Lung (tissue), 12 donors: ENCODE data around the gene MYBPH. TPM values are rescaled to one million over a fixed set of nuclear protein-coding genes. Genes with fewer than 3 reads are reported as not detected.
A peak's percentile ranks its signal among the peaks of the same experiment; 100 is the strongest.

Source experiments
- ATAC-seq: fragments of 200-7000 bp; cut with Tn5 transposase; one replicate; pipeline ENCODE4 v1.9.1; 2020; ENCODE audit warnings: moderate number of reproducible peaks; ENCODE audit not compliant: insufficient read depth, low FRiP score
- DNase-seq, 3 donors: peaks; one replicate each; pipeline ENCODE4 v3.0.0-alpha.2; 2013 to 2017
- H3K27ac ChIP-seq, 2 donors: one replicate each; pipeline ENCODE4 v1.5.1; 2013; ENCODE audit warnings: mild to moderate bottlenecking in 2 of 2, moderate library complexity in 2 of 2, control low read depth in 1 of 2, inconsistent platforms in 1 of 2, low read depth in 1 of 2, low read length in 1 of 2
- H3K27me3 ChIP-seq, 3 donors: one replicate each; pipeline ENCODE4 v1.5.1; 2013; ENCODE audit warnings: low read length in 2 of 3; ENCODE audit not compliant: control insufficient read depth in 3 of 3, insufficient read depth in 3 of 3
- H3K36me3 ChIP-seq, 4 donors: one replicate each; pipeline ENCODE4 v1.5.1; 2013; ENCODE audit warnings: low read length in 4 of 4, mild to moderate bottlenecking in 1 of 4, moderate library complexity in 1 of 4; ENCODE audit not compliant: control insufficient read depth in 4 of 4, insufficient read depth in 4 of 4
- H3K4me1 ChIP-seq, 5 donors: one replicate each; pipeline ENCODE4 v1.5.1; 2013; ENCODE audit warnings: low read length in 5 of 5, mild to moderate bottlenecking in 2 of 5, moderate library complexity in 1 of 5; ENCODE audit not compliant: control insufficient read depth in 5 of 5, insufficient read depth in 5 of 5
- H3K4me3 ChIP-seq: one replicate; pipeline ENCODE4 v1.5.1; 2013; ENCODE audit warnings: mild to moderate bottlenecking, control low read depth, moderate library complexity
- H3K9ac ChIP-seq, 2 donors: one replicate each; pipeline ENCODE4 v1.5.1; 2013; ENCODE audit warnings: low read length in 2 of 2, control low read depth in 1 of 2; ENCODE audit not compliant: insufficient read depth in 1 of 2
- H3K9me3 ChIP-seq, 4 donors: one replicate each; pipeline ENCODE4 v1.5.1; 2013; ENCODE audit warnings: low read length in 3 of 4, mild to moderate bottlenecking in 1 of 4, moderate library complexity in 1 of 4; ENCODE audit not compliant: control insufficient read depth in 4 of 4, insufficient read depth in 3 of 4
- CTCF ChIP-seq: IDR thresholded peaks from 2 replicates; pipeline ENCODE4 v1.5.1; 2012; ENCODE audit warnings: mild to moderate bottlenecking; ENCODE audit errors: control extremely low read depth, extremely low read depth
- WGBS, 2 donors: extraction: QIAGEN DNeasy Blood & Tissue Kit; methylation state at CpG; one replicate each; pipeline ENCODE4 v1.1.7; 2013; 5-methylcytosine and 5-hydroxymethylcytosine counted together
- polyA plus RNA-seq, 2 donors: library from polyadenylated mRNA; stranded (reverse); fragments of 200-250 nt; gene quantifications; one replicate each; pipeline ENCODE4 v1.2.1, GENCODE V29; 2013
- total RNA-seq, 2 donors: library from RNA; depleted of rRNA in 1 of 2; stranded (reverse); fragments of >200 nt in 1 of 2; gene quantifications; one replicate each; pipeline ENCODE4 v1.2.1, GENCODE V29; 2014 to 2021
- donor health status: control.
- donor health status: control.
- donor health status: Bipolar disorder and iron deficiency.
- donor health status: healthy.
- donor health status: DM: yes; HTN: yes; CAD: no.

The MYBPH gene
- total and polyA plus RNA-seq, 4 donors, result 0.16 to 0.41 TPM; not detected in 2

- H3K36me3 ChIP-seq, result no peaks in the 10 kb centered on the region
- H3K27me3 ChIP-seq, result peaks cover 0 to 12% (median 4%) of the 10 kb centered on the region in 3 donors
- no peak for ATAC-seq
- TF ChIP-seq CTCF, result no peak
- H3K4me1 ChIP-seq, result no peaks in the 10 kb centered on the region
- H3K4me3 ChIP-seq, result no peak overlapping the region
- no peak overlapping the region for H3K9ac ChIP-seq
- no peak overlapping the region for H3K27ac ChIP-seq
- WGBS, 2 donors, result 76 to 79% methylated on average over 6 of the region's 6 CpGs
- H3K9me3 ChIP-seq, result no peaks in the 10 kb centered on the region
- DNase-seq, result no peak
Measured at GRCh38 chr1:203213126-203213525, 37.5 kb upstream of the MYBPH start.

GRCh38 chr1:203211812-203212211 is 36.2 kb upstream of the MYBPH start:
- H3K9ac ChIP-seq, result no peak overlapping the region
- H3K4me3 ChIP-seq, result no peak overlapping the region
- no peaks in the 10 kb centered on the region for H3K9me3 ChIP-seq
- H3K4me1 ChIP-seq, result no peaks in the 10 kb centered on the region
- H3K27ac ChIP-seq, result no peak overlapping the region
- no peaks in the 10 kb centered on the region for H3K36me3 ChIP-seq
- H3K27me3 ChIP-seq, result peaks cover 0 to 11% (median 4%) of the 10 kb centered on the region in 3 donors
- 91 to 96% methylated on average over 3 of the region's 3 CpGs for WGBS, 2 donors
- DNase-seq (no peak), ATAC-seq (no peak)
- no peak for TF ChIP-seq CTCF

- no peak overlapping the region for H3K9ac ChIP-seq
- TF ChIP-seq CTCF, result no peak
- H3K4me1 ChIP-seq, result no peaks in the 10 kb centered on the region
- DNase-seq, result peak in 1 of 3 donors; percentile 27
- no peak for ATAC-seq
- no peak overlapping the region for H3K4me3 ChIP-seq
- H3K9me3 ChIP-seq, result no peaks in the 10 kb centered on the region
- H3K36me3 ChIP-seq, result no peaks in the 10 kb centered on the region
- H3K27ac ChIP-seq, result no peak overlapping the region
- peaks cover 0 to 11% (median 4%) of the 10 kb centered on the region in 3 donors for H3K27me3 ChIP-seq
Measured at GRCh38 chr1:203210988-203211387, 35.4 kb upstream of the MYBPH start.

GRCh38 chr1:203210350-203210749 is 34.7 kb upstream of the MYBPH start:
- Histone ChIP-seq H3K27me3 (peaks cover 0 to 8% (median 4%) of the 10 kb centered on the region in 3 donors), H3K4me1 (no peaks in the 10 kb centered on the region), H3K9me3 (no peaks in the 10 kb centered on the region), H3K9ac (no peak overlapping the region), H3K4me3 (no peak overlapping the region), H3K27ac (no peak overlapping the region), H3K36me3 (no peaks in the 10 kb centered on the region)
- DNase-seq (no peak), ATAC-seq (no peak)
- no peak for TF ChIP-seq CTCF
